ENCODE data around the gene DICER1. TPM values are rescaled to one million over a fixed set of nuclear protein-coding genes. Genes with fewer than 3 reads are reported as not detected.
"Not testable (repeated sequence)": the region's sequence is repeated elsewhere in the genome, so short reads cannot be mapped to it uniquely, and the experiment has no call there.

The DICER1 gene, protein sequence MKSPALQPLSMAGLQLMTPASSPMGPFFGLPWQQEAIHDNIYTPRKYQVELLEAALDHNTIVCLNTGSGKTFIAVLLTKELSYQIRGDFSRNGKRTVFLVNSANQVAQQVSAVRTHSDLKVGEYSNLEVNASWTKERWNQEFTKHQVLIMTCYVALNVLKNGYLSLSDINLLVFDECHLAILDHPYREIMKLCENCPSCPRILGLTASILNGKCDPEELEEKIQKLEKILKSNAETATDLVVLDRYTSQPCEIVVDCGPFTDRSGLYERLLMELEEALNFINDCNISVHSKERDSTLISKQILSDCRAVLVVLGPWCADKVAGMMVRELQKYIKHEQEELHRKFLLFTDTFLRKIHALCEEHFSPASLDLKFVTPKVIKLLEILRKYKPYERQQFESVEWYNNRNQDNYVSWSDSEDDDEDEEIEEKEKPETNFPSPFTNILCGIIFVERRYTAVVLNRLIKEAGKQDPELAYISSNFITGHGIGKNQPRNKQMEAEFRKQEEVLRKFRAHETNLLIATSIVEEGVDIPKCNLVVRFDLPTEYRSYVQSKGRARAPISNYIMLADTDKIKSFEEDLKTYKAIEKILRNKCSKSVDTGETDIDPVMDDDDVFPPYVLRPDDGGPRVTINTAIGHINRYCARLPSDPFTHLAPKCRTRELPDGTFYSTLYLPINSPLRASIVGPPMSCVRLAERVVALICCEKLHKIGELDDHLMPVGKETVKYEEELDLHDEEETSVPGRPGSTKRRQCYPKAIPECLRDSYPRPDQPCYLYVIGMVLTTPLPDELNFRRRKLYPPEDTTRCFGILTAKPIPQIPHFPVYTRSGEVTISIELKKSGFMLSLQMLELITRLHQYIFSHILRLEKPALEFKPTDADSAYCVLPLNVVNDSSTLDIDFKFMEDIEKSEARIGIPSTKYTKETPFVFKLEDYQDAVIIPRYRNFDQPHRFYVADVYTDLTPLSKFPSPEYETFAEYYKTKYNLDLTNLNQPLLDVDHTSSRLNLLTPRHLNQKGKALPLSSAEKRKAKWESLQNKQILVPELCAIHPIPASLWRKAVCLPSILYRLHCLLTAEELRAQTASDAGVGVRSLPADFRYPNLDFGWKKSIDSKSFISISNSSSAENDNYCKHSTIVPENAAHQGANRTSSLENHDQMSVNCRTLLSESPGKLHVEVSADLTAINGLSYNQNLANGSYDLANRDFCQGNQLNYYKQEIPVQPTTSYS (N-terminal part only)
- 198 and 202 TPM in 2 replicates for total RNA-seq (2014; rRNA removed; shearing (Covaris generic))

DNA sequence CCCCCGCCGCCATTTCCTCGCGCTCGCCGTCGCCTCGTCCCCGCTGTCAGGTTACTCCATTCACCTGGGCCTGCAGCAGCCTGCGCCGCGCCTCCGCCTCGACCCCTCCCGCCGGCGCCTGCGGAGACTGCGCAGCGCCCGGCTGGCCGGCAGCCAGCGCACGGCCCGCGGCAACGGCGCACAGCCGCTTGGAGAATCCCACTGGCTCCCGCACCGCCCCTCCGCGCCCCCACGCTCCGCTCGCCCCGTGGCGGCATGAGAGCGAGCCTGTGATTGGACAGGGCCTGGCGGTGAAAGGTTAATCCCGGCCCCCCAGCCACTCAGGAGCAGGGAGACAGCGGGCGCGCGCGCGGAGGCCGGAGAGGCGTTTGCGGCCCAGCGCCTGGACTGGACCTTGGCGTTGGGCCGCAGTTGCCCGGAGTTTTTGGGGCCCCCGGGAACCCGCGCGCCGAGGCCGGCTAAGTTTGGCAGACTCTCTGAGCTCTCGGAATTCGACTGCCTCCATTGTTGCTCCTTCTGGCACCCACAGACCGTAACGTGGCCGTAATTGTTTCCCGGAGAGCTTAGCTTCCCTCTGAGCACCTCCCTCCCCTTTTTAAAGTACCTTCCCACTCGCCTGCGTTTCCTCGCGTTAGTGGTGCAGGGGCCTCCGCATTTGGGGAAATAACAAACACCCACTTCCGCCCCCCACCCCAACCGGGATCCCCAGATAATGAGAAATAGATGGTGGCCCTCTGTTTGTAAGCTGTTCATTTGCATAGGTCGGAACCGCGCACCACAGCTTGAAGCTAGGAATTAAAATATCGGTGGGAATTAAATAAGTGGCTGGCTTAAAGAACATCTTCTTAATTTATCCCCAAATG is at the start of gene DICER1:
DICER1 (minus strand) TSS at position 203 of the 863 bp plus-strand sequence. CDS start 24,071 bp downstream, outside the sequence.
- Histone ChIP-seq H3K4me1 (no peaks in the 10 kb centered on the region; the same call in 1 of the 2 replicates), H3K9me3 (replicated peaks) (no peaks in the 10 kb centered on the region), H3K27ac (peak within 1 kb of the TSS; percentile 95), H3K36me3 (peaks cover under 1% of the 10 kb centered on the region; the same call in 1 of the 2 replicates), H3K27me3 (no peaks in the 10 kb centered on the region), H3K4me3 (peak within 1 kb of the TSS; percentile 68)
- peak; percentile 95 to 96 for DNase-seq

DNA sequence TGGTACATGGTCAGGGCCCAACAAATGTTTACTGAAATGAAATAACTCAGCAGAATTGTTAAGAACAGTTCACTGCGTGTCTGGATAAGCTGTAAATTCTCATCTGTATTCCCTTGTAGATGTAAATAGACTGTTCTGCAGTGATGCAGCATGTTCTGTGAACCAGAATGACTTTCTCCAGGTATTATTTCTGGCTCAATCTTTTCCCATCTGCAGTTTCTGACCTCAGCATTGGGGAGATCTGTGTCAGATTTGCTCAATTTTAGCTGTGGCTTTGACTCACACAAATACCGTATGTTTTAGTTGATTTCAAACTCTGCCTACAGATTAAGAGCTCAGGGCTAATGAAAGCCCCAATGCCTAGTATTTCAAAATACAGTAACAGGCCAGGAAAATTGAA is 49.2 kb upstream of the DICER1 start:
- DNase-seq: no peak
- no peaks in the 10 kb centered on the region for H3K27me3 ChIP-seq
- peaks cover 45% of the 10 kb centered on the region for H3K36me3 ChIP-seq
- no peak overlapping the region for H3K27ac ChIP-seq
- peaks cover 13% of the 10 kb centered on the region for H3K4me1 ChIP-seq
- H3K9me3 ChIP-seq (replicated peaks): no peaks in the 10 kb centered on the region; the same call in none of the 2 replicates
- H3K4me3 ChIP-seq: no peak overlapping the region

DNA sequence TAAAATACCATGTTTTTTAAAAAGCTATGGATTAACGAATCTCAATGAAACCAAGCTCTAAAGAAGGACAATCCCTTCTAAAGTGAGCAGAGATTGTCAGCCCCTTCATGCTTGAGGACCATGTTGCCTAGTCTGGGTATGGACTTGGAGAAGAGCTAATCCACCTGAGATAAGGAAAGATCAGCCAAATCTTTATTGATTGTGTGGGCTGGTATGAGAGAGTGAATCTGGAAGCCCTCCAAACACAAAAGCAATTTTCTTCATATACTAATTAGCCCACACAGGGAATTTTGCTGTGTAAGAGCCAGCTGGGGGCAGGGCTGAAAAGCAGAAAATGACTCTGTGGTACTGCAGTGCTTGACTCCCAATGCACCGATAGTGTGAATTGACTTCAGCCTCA is 47.4 kb upstream of the DICER1 start:
- Histone ChIP-seq H3K27me3 (no peaks in the 10 kb centered on the region), H3K27ac (no peak overlapping the region), H3K36me3 (peaks cover 45% of the 10 kb centered on the region), H3K9me3 (replicated peaks) (no peaks in the 10 kb centered on the region; the same call in none of the 2 replicates), H3K4me3 (no peak overlapping the region), H3K4me1 (peaks cover 20% of the 10 kb centered on the region)
- DNase-seq: no peak

DNA sequence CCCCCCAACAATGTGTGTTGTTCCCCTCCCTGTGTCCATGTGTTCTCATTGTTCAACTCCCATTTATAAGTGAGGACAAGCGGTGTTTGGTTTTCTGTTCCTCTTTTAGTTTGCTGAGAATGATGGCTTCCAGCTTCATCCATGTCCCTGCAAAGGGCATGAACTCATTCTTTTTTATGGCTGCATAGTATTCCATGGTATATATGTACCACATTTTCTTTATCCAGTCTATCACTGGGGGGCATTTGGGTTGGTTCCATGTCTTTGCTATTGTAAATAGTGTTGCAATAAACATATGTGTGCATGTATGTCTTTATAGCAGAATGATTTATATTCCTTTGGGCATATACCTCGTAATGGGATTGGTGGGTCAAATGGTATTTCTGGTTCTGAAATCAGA is 44.4 kb upstream of the DICER1 start:
- H3K4me3 ChIP-seq; DNase-seq; H3K27me3 ChIP-seq; H3K27ac ChIP-seq; H3K9me3 ChIP-seq (replicated peaks): not testable (repeated sequence)
- Histone ChIP-seq H3K36me3 (peaks cover 41% of the 10 kb centered on the region), H3K4me1 (peaks cover 11% of the 10 kb centered on the region)

DNA sequence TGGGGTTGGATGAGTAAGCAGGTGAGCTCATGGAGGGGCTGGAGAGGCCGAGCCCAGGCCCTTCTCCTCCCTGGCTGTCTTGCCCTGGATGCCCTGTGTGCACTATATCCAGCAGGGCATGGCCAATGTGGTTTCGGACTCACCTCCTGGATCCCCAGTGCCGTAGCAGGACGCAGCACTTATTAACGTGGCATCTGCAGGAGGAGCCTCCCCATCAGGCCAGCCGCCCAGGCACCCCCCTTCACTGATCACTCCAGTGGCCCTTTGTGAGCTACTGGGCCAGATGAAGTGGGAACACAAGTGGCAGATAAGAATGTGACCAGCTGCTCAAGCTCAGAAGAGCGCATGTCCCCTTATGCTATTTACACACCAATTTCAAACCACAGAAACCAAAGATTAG is 43.1 kb upstream of the DICER1 start:
- H3K9me3 ChIP-seq (replicated peaks): no peaks in the 10 kb centered on the region; the same call in none of the 2 replicates
- peaks cover 11% of the 10 kb centered on the region for H3K4me1 ChIP-seq
- no peaks in the 10 kb centered on the region for H3K27me3 ChIP-seq
- peak overlapping the region; percentile 61 for H3K27ac ChIP-seq
- DNase-seq: peak; percentile 87 to 92
- H3K4me3 ChIP-seq: no peak overlapping the region
- H3K36me3 ChIP-seq: peaks cover 35% of the 10 kb centered on the region

DNA sequence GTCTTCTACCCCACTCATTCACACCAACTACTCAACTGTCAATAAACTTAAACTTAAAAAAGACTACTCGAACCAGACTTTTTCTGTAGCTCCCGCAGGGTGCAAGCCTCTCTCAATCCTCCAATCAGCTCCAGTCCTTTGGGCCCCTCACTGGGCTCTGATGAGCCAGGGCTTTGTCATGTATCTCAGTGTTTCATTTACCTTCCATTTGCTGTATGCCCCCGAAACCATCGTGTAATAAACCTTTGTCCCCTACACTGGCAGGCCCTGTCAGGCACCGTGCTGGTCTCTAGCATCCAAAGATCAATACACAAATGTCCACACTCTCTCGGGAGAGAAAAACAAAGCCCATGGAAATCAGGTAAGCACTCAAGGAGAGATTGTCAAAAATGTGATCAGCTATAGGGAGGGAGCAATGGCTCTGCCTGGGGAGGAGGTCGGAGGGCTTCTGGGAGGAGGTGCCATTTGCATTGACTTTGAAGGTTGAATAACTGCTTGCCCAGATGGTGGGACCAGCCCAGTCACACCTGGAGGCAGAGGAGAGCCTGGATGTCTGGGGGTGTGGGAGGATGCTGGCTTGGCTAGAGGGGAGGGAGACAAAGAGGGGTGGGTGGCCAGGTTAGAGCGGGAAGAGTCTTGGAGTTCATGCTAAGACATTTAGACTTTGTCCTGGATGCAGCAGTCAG is 42.1 kb upstream of the DICER1 start:
- Histone ChIP-seq H3K9me3 (replicated peaks) (no peaks in the 10 kb centered on the region; the same call in 1 of the 2 replicates), H3K27ac (no peak overlapping the region; the same call in 1 of the 2 replicates), H3K4me3 (no peak overlapping the region), H3K36me3 (peaks cover 28% of the 10 kb centered on the region), H3K27me3 (no peaks in the 10 kb centered on the region), H3K4me1 (peaks cover 11% of the 10 kb centered on the region)
- DNase-seq: no peak

DNA sequence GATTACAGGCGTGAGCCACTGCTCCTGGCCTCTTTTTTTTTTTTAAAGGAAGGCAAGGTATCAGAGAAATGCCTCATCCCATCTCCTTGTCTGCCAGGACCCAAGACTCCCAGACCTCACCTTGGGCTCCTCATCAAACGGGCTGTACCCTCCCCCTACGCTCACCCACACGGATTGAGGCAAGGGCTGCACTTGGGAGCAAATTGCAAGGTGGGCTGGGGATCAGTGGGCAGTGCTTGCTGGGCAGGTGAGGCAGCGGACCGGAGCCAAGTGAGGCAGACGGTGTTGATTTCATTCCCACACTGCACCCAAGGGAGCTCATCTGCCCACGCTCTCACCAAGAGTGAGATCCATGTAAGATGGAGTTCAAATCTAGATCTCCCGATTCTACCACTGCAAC is 41.0 kb upstream of the DICER1 start:
- H3K4me3 ChIP-seq: no peak overlapping the region
- peaks cover 11% of the 10 kb centered on the region for H3K4me1 ChIP-seq
- H3K36me3 ChIP-seq: peaks cover 21% of the 10 kb centered on the region
- no peak for DNase-seq
- H3K9me3 ChIP-seq (replicated peaks): no peaks in the 10 kb centered on the region; the same call in 1 of the 2 replicates
- H3K27ac ChIP-seq: no peak overlapping the region
- no peaks in the 10 kb centered on the region for H3K27me3 ChIP-seq

DNA sequence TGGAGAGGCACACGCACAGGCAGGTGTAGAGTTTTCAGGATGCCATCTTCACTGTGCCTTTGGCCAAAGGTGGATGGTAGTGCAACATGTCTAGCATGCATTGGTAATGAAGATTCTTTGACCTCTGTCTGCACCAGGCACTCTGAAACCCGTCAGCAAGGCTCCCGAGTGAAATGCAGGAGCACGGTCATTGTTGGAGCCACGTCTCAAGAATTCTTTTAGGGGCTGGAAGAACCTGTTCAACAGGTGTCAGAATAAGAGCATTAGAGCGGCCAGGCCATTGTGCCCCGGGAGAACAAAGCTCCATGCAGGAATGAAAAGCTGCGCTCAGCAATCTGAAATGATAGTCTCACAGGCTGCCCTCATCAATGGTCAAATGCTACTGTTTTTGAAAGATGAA is 40.2 kb upstream of the DICER1 start:
- no peak overlapping the region for H3K4me3 ChIP-seq
- H3K27ac ChIP-seq: no peak overlapping the region
- H3K4me1 ChIP-seq: peaks cover 11% of the 10 kb centered on the region
- no peak for DNase-seq
- H3K27me3 ChIP-seq: no peaks in the 10 kb centered on the region
- H3K9me3 ChIP-seq (replicated peaks): no peaks in the 10 kb centered on the region; the same call in 1 of the 2 replicates
- H3K36me3 ChIP-seq: peaks cover 13% of the 10 kb centered on the region

DNA sequence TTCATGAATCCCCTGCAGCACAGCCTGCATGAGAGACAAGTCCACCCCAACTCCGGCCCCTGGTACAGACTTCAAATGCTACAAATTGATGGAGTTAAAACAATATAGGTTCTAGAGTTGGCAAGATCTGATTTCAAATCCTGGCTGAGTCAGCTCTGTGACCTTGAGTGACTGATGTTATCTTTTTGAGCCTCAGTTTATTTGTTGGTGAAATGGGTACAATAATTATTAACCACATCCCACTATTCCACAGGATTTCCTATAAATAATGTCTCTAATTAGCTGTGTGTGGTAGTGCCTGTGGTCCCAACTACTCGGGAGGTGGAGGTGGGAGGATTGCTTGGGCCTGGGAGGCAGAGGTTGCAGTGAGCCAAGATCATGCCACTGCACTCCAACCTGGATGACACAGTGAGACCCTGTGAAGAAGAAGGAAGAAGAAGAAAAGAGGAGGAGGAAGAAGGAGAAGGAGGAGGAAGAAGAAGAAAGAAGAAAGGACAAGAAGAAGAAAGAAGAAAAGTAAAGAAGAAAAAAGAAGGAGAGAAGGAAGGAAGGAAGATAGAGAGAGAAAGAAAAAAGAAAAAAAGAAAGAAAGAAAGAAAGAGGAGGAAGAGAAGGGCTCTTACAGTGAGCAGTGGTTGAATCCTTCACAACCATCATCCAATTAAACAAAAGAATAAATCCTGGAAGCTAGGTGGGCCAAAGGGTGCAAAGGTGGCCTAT is 39.7 kb upstream of the DICER1 start:
- H3K9me3 ChIP-seq (replicated peaks): no peaks in the 10 kb centered on the region; the same call in 1 of the 2 replicates
- no peaks in the 10 kb centered on the region for H3K27me3 ChIP-seq
- DNase-seq: no peak
- no peak overlapping the region for H3K4me3 ChIP-seq
- no peak overlapping the region for H3K27ac ChIP-seq
- H3K36me3 ChIP-seq: peaks cover 9% of the 10 kb centered on the region
- H3K4me1 ChIP-seq: peaks cover 11% of the 10 kb centered on the region

DNA sequence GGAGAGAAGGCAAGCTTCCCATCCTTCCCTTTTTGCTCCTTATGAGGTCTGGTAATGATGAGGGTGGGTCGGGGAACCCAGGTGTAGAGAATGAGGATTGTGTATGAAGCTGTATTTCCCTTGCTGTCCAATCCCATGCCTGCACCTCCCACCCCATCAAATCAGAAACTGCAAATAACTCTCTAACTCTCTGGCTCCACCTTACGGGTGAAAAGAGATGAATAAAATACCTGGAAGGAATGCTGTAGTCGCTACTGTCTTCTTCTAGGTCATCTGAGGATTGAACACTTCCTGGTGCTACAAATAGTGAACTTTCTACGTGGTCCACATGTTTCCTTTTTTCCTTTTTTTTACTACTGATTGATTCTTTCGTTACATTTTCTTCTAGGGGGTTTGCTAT is 38.9 kb upstream of the DICER1 start:
- Histone ChIP-seq H3K27ac (no peak overlapping the region), H3K36me3 (peaks cover 6% of the 10 kb centered on the region), H3K4me3 (no peak overlapping the region), H3K4me1 (peaks cover 11% of the 10 kb centered on the region), H3K27me3 (no peaks in the 10 kb centered on the region), H3K9me3 (replicated peaks) (no peaks in the 10 kb centered on the region)
- no peak for DNase-seq

DNA sequence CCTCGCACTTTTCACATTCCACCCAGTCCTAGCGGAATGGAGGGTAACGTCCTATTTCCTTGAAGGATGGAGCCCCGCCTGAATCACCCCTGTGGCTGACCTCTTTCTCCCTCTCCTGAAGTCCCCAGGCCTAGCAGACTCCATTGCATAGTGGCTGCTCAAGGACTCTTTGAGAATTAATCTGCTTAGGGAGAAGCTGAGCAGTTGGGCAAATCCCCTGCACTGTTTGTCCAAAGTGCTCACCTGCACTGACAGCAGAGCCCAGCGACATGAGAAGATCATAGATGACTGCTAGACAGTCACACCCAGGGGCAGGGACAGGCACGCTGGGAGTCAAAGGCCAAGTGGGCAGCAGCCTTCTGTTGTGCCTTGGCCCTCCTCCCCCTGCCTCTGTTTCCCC is 37.7 kb upstream of the DICER1 start:
- Histone ChIP-seq H3K4me1 (peaks cover 18% of the 10 kb centered on the region), H3K9me3 (replicated peaks) (no peaks in the 10 kb centered on the region), H3K27ac (no peak overlapping the region), H3K4me3 (no peak overlapping the region), H3K27me3 (no peaks in the 10 kb centered on the region), H3K36me3 (peaks cover 6% of the 10 kb centered on the region)
- no peak for DNase-seq

DNA sequence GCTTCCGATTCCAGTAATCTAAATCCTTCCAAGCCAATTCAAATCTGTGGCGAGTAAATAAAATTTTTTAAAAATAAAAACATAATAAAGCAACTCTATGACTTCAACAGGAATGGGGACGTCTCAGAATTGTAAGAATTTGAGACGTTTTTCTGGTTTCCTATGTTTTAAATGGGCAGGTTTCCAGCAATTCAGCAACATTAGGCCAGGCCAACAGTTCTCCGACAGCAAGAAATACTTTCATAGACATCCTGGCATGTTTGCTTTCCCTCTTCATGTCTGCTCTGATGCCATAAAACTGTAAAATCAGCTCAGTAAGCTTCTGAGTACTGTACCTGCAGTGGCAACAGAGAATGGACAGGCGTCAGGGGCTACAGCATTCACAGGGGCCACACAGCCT is 35.8 kb upstream of the DICER1 start:
- Histone ChIP-seq H3K36me3 (peaks cover 6% of the 10 kb centered on the region), H3K4me3 (no peak overlapping the region), H3K27me3 (no peaks in the 10 kb centered on the region), H3K27ac (no peak overlapping the region), H3K4me1 (peaks cover 23% of the 10 kb centered on the region), H3K9me3 (replicated peaks) (no peaks in the 10 kb centered on the region)
- no peak for DNase-seq

DNA sequence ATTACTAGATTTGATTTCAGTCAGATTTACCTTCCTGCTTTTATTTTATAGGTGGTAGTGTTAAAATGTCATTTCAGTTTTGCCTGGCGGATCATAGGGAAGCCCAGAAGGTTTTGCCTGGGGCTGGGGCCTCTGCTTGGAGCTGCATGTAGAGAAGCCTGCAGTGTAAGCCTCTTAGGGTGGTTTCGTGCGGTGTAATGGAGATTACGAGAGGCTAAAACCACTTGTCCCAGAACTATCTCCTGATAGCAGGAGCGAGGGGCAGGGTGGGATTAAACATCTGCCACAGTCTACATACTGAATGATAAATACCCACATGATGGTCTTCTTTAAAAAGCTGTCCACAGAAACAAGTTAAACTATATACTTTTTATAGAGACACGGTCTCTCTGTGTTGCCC is 35.0 kb upstream of the DICER1 start:
- no peak overlapping the region for H3K27ac ChIP-seq
- H3K9me3 ChIP-seq (replicated peaks): no peaks in the 10 kb centered on the region
- H3K27me3 ChIP-seq: no peaks in the 10 kb centered on the region
- H3K4me3 ChIP-seq: no peak overlapping the region
- H3K36me3 ChIP-seq: peaks cover 9% of the 10 kb centered on the region
- peaks cover 23% of the 10 kb centered on the region for H3K4me1 ChIP-seq
- no peak for DNase-seq

All from SJCRH30 (cell line).